ENCODE results near the gene CSRNP3. TPM values are rescaled to one million over a fixed set of nuclear protein-coding genes. Genes with fewer than 3 reads are reported as not detected.

Gene CSRNP3
- total RNA-seq, 1 experiment from 2014 or later, result not detected

- ATAC-seq (no peak), DNase-seq (ENCODE audit: low read depth, low spot score) (no peak)
- ChIA-PET POLR2A (no interaction called here), CTCF (no interaction called here)
- TF ChIP-seq SIN3A (IDR thresholded peaks at IDR 0.05; ENCODE audit: borderline replicate concordance, insufficient read depth, low read depth, low read length), result no peak
- no peak overlapping the region for H3K4me3 ChIP-seq (ENCODE audit: low read depth in 2 of 2, low read length in 2 of 2)
- no peaks in the 10 kb centered on the region for H3K9me3 ChIP-seq (ENCODE audit: control insufficient read depth, insufficient read depth, low read depth, low read length)
- no peaks in the 10 kb centered on the region for H3K36me3 ChIP-seq (ENCODE audit: control insufficient read depth, insufficient read depth, low read length)
- intact Hi-C loops (cut with micrococcal nuclease; ENCODE audit: unreplicated experiment) (no loop called here), in situ Hi-C loops (cut with HindIII; ENCODE audit: low pct_unique_long_range_greater_than_20kb, low sequenced_read_pairs) (no loop called here)
- no peaks in the 10 kb centered on the region for H3K4me1 ChIP-seq (ENCODE audit: control insufficient read depth, insufficient read depth, low read length)
- no TSS peak for BruUV-seq (replicated peaks)
- H3K27ac ChIP-seq (ENCODE audit: low read length), result no peak overlapping the region
- H3K27me3 ChIP-seq (ENCODE audit: control insufficient read depth, insufficient read depth, low read length), result no peaks in the 10 kb centered on the region
Measured at GRCh38 chr2:165453561-165454094, 15.9 kb upstream of the CSRNP3 start.

DNA sequence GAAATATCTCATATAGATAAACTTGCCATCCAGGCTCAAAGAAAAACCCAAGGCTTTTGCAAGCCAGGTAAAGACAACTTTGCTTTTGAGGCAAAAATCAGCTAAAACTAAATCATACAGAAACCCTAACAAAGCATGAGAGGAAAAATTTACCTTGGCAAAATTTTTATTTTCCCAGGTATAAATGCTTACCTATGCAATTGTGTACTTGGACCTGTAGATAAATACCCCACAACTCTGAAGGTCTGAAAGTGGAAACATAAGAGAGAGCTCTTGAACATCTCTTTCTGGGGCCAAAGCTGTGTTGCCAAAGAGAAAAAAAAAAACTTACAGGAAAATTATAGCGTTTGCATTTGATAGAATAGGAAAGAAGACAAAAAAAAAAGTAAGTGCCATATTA lies 14.6 kb upstream of the CSRNP3 start:
- in situ Hi-C loops (cut with HindIII; ENCODE audit: low pct_unique_long_range_greater_than_20kb, low sequenced_read_pairs) (no loop called here), intact Hi-C loops (cut with micrococcal nuclease; ENCODE audit: unreplicated experiment) (no loop called here)
- ATAC-seq (no peak), DNase-seq (ENCODE audit: low read depth, low spot score) (no peak)
- Histone ChIP-seq H3K36me3 (ENCODE audit: control insufficient read depth, insufficient read depth, low read length) (no peaks in the 10 kb centered on the region), H3K4me1 (ENCODE audit: control insufficient read depth, insufficient read depth, low read length) (no peaks in the 10 kb centered on the region), H3K27me3 (ENCODE audit: control insufficient read depth, insufficient read depth, low read length) (no peaks in the 10 kb centered on the region), H3K4me3 (ENCODE audit: low read depth in 2 of 2, low read length in 2 of 2) (no peak overlapping the region), H3K9me3 (ENCODE audit: control insufficient read depth, insufficient read depth, low read depth, low read length) (no peaks in the 10 kb centered on the region), H3K27ac (ENCODE audit: low read length) (no peak overlapping the region)
- ChIA-PET POLR2A (no interaction called here), CTCF (no interaction called here)
- no TSS peak for BruUV-seq (replicated peaks)
- no peak for TF ChIP-seq POLR2AphosphoS5 (IDR thresholded peaks at IDR 0.05; ENCODE audit: low read depth, low read length)
- no peak for TF ChIP-seq TCF7L2 (IDR thresholded peaks at IDR 0.05; ENCODE audit: low read depth, low read length)
- TF ChIP-seq, protein P1, sequence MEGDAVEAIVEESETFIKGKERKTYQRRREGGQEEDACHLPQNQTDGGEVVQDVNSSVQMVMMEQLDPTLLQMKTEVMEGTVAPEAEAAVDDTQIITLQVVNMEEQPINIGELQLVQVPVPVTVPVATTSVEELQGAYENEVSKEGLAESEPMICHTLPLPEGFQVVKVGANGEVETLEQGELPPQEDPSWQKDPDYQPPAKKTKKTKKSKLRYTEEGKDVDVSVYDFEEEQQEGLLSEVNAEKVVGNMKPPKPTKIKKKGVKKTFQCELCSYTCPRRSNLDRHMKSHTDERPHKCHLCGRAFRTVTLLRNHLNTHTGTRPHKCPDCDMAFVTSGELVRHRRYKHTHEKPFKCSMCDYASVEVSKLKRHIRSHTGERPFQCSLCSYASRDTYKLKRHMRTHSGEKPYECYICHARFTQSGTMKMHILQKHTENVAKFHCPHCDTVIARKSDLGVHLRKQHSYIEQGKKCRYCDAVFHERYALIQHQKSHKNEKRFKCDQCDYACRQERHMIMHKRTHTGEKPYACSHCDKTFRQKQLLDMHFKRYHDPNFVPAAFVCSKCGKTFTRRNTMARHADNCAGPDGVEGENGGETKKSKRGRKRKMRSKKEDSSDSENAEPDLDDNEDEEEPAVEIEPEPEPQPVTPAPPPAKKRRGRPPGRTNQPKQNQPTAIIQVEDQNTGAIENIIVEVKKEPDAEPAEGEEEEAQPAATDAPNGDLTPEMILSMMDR (IDR thresholded peaks at IDR 0.05), result no peak
- TF ChIP-seq SIN3A (IDR thresholded peaks at IDR 0.05; ENCODE audit: borderline replicate concordance, insufficient read depth, low read depth, low read length), result no peak
- TF ChIP-seq, protein P2, sequence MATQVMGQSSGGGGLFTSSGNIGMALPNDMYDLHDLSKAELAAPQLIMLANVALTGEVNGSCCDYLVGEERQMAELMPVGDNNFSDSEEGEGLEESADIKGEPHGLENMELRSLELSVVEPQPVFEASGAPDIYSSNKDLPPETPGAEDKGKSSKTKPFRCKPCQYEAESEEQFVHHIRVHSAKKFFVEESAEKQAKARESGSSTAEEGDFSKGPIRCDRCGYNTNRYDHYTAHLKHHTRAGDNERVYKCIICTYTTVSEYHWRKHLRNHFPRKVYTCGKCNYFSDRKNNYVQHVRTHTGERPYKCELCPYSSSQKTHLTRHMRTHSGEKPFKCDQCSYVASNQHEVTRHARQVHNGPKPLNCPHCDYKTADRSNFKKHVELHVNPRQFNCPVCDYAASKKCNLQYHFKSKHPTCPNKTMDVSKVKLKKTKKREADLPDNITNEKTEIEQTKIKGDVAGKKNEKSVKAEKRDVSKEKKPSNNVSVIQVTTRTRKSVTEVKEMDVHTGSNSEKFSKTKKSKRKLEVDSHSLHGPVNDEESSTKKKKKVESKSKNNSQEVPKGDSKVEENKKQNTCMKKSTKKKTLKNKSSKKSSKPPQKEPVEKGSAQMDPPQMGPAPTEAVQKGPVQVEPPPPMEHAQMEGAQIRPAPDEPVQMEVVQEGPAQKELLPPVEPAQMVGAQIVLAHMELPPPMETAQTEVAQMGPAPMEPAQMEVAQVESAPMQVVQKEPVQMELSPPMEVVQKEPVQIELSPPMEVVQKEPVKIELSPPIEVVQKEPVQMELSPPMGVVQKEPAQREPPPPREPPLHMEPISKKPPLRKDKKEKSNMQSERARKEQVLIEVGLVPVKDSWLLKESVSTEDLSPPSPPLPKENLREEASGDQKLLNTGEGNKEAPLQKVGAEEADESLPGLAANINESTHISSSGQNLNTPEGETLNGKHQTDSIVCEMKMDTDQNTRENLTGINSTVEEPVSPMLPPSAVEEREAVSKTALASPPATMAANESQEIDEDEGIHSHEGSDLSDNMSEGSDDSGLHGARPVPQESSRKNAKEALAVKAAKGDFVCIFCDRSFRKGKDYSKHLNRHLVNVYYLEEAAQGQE (IDR thresholded peaks at IDR 0.05; ENCODE audit: insufficient read depth in 1 of 2, low read depth in 2 of 2, low read length in 1 of 2), result no peak

- Histone ChIP-seq H3K36me3 (ENCODE audit: control insufficient read depth, insufficient read depth, low read length) (no peaks in the 10 kb centered on the region), H3K4me1 (ENCODE audit: control insufficient read depth, insufficient read depth, low read length) (no peaks in the 10 kb centered on the region), H3K27ac (ENCODE audit: low read length) (no peak overlapping the region), H3K9me3 (ENCODE audit: control insufficient read depth, insufficient read depth, low read depth, low read length) (no peaks in the 10 kb centered on the region), H3K27me3 (ENCODE audit: control insufficient read depth, insufficient read depth, low read length) (no peaks in the 10 kb centered on the region), H3K4me3 (ENCODE audit: low read depth in 2 of 2, low read length in 2 of 2) (no peak overlapping the region)
- no TSS peak for BruUV-seq (replicated peaks)
- intact Hi-C loops (cut with micrococcal nuclease; ENCODE audit: unreplicated experiment), result no loop called here
- no peak for DNase-seq (ENCODE audit: low read depth, low spot score)
- ChIA-PET POLR2A (no interaction called here), CTCF (no interaction called here)
- in situ Hi-C loops (cut with HindIII; ENCODE audit: low pct_unique_long_range_greater_than_20kb, low sequenced_read_pairs), result no loop called here
- no peak for TF ChIP-seq TCF7L2 (IDR thresholded peaks at IDR 0.05; ENCODE audit: low read depth, low read length)
- TF ChIP-seq, protein P1 (IDR thresholded peaks at IDR 0.05), result no peak
- no peak for TF ChIP-seq SIN3A (IDR thresholded peaks at IDR 0.05; ENCODE audit: borderline replicate concordance, insufficient read depth, low read depth, low read length)
- no peak for TF ChIP-seq POLR2AphosphoS5 (IDR thresholded peaks at IDR 0.05; ENCODE audit: low read depth, low read length)
- TF ChIP-seq, protein P2 (IDR thresholded peaks at IDR 0.05; ENCODE audit: insufficient read depth in 1 of 2, low read depth in 2 of 2, low read length in 1 of 2), result no peak
- no peak for ATAC-seq
Measured at GRCh38 chr2:165456027-165456426, 13.5 kb upstream of the CSRNP3 start.

Data from Panc1 (cell line).